Stimulated activated CD8-positive, alpha-beta memory T cell treated with anti-CD3 and anti-CD28 coated beads, Interleukin-7, amount 100 ng/mL, for 1 hour (primary cell): ENCODE data around the gene TUBB3.
"Not testable (repeated sequence)": the region's sequence is repeated elsewhere in the genome, so short reads cannot be mapped to it uniquely, and the experiment has no call there.

Source experiments
- DNase-seq, 2 donors: peaks; one replicate each; pipeline ENCODE4 v3.0.0-alpha.2; 2020; ENCODE audit warnings: low read depth in 2 of 2

The TUBB3 gene

GRCh38 chr16:89902980-89903379, 20.2 kb upstream of the TUBB3 start:
- DNase-seq = no peak

GRCh38 chr16:89903908-89904515, 19.1 kb upstream of the TUBB3 start:
- no peak for DNase-seq

- DNase-seq = no peak
Measured at GRCh38 chr16:89904606-89905510, 18.3 kb upstream of the TUBB3 start.

- no peak for DNase-seq
Measured at GRCh38 chr16:89905511-89906139, 17.5 kb upstream of the TUBB3 start.

GRCh38 chr16:89906140-89907025, 16.8 kb upstream of the TUBB3 start:
- no peak for DNase-seq

- DNase-seq = no peak
Measured at GRCh38 chr16:89907055-89907814, 15.9 kb upstream of the TUBB3 start.

- no peak for DNase-seq
Measured at GRCh38 chr16:89908236-89908635, 14.9 kb upstream of the TUBB3 start.

GRCh38 chr16:89909777-89910716, 13.1 kb upstream of the TUBB3 start:
- peak; percentile 24 to 42 for DNase-seq

- no peak for DNase-seq
Measured at GRCh38 chr16:89910717-89911354, 12.3 kb upstream of the TUBB3 start.

- DNase-seq = no peak
Measured at GRCh38 chr16:89911375-89911774, 11.8 kb upstream of the TUBB3 start.

GRCh38 chr16:89912143-89912542, 11.0 kb upstream of the TUBB3 start:
- DNase-seq = no peak

- DNase-seq = no peak
Measured at GRCh38 chr16:89912627-89913026, 10.5 kb upstream of the TUBB3 start.

GRCh38 chr16:89913408-89914387, 9.4 kb upstream of the TUBB3 start:
- no peak for DNase-seq

GRCh38 chr16:89914642-89915285, 8.4 kb upstream of the TUBB3 start:
- DNase-seq = not testable (repeated sequence)

- no peak for DNase-seq
Measured at GRCh38 chr16:89915303-89916232, 7.6 kb upstream of the TUBB3 start.

- peak; percentile 51 to 61 for DNase-seq
Measured at GRCh38 chr16:89917773-89918452, 5.2 kb upstream of the TUBB3 start.
